Fibroblast of lung (primary cell): ENCODE measurements around the gene RBM20. TPM values are rescaled to one million over a fixed set of nuclear protein-coding genes. Genes with fewer than 3 reads are reported as not detected.

ENCODE experiments used
- DNase-seq, 2 donors: peaks; one replicate each; pipeline versions ENCODE4 v3.0.0 to v3.0.0-alpha.2; 2010; ENCODE audit warnings: low read depth in 2 of 2
- H2AFZ ChIP-seq: 2 replicates; pipeline ENCODE4 v1.5.1; 2012; ENCODE audit warnings: low read length, control low read depth, inconsistent platforms
- H3K27ac ChIP-seq: 2 replicates; pipeline ENCODE4 v1.5.1; 2011; ENCODE audit warnings: low read length, control low read depth; ENCODE audit not compliant: insufficient read depth
- H3K27me3 ChIP-seq: 2 replicates; pipeline ENCODE4 v1.5.1; 2011; ENCODE audit warnings: mild to moderate bottlenecking, low read length; ENCODE audit not compliant: control insufficient read depth, insufficient read depth
- H3K36me3 ChIP-seq: 2 replicates; pipeline ENCODE4 v1.5.1; 2011; ENCODE audit warnings: low read length; ENCODE audit not compliant: control insufficient read depth, insufficient read depth
- H3K4me1 ChIP-seq: 2 replicates; pipeline ENCODE4 v1.5.1; 2011; ENCODE audit warnings: low read length; ENCODE audit not compliant: control insufficient read depth, insufficient read depth; ENCODE audit errors: extremely low read depth
- H3K4me2 ChIP-seq: 2 replicates; pipeline ENCODE4 v1.5.1; 2011; ENCODE audit warnings: low read length, control low read depth; ENCODE audit not compliant: insufficient read depth; ENCODE audit errors: extremely low read depth
- H3K4me3 ChIP-seq, 4 experiments: fragments of 200-600 bp in 1 of 4; sonication (generic) in 1 of 4; replicated peaks in 1 of 4; 2 replicates each; pipeline ENCODE4 v1.5.1; 2011 to 2016; ENCODE audit warnings: low read length in 4 of 4, low read depth in 3 of 4, mild to moderate bottlenecking in 3 of 4, control low read depth in 2 of 4, inconsistent platforms in 1 of 4, mixed read lengths in 1 of 4; ENCODE audit not compliant: insufficient read depth in 1 of 4; ENCODE audit errors: control extremely low read depth in 1 of 4
- H3K79me2 ChIP-seq: 2 replicates; pipeline ENCODE4 v1.5.1; 2012; ENCODE audit warnings: mild to moderate bottlenecking, low read length, inconsistent platforms; ENCODE audit not compliant: control insufficient read depth, insufficient read depth
- H3K9ac ChIP-seq: 2 replicates; pipeline ENCODE4 v1.5.1; 2011; ENCODE audit warnings: mild to moderate bottlenecking, low read length, control low read depth; ENCODE audit not compliant: insufficient read depth
- H3K9me3 ChIP-seq: 2 replicates; pipeline ENCODE4 v1.5.1; 2012; ENCODE audit warnings: low read depth, low read length; ENCODE audit not compliant: control insufficient read depth, insufficient read depth
- H4K20me1 ChIP-seq: 2 replicates; pipeline ENCODE4 v1.5.1; 2011; ENCODE audit warnings: low read length; ENCODE audit not compliant: control insufficient read depth, insufficient read depth; ENCODE audit errors: extremely low read depth
- CTCF ChIP-seq, 2 donors: IDR thresholded peaks in 1 of 2; conservative IDR thresholded peaks in 1 of 2; 1 replicate in 1 of 2; 2 replicates in 1 of 2; pipeline ENCODE4 v1.5.1; 2011 to 2012; ENCODE audit warnings: low read length in 2 of 2, control low read depth in 1 of 2, inconsistent platforms in 1 of 2, low read depth in 1 of 2, mild to moderate bottlenecking in 1 of 2
- EZH2 ChIP-seq: IDR thresholded peaks from 2 replicates; pipeline ENCODE4 v1.5.1; 2012; ENCODE audit warnings: low read length, control low read depth, mild to moderate bottlenecking; ENCODE audit errors: missing control alignments
- polyA plus RNA-seq, 2 donors: library from polyadenylated mRNA; depleted of rRNA in 1 of 2; stranded (reverse) in 1 of 2; unstranded in 1 of 2; fragments of >200 nt; gene quantifications; 2 replicates each; pipeline ENCODE4 v1.2.1, GENCODE V29; 2011 to 2012; ENCODE audit warnings: missing spikeins in 1 of 2
- total RNA-seq: library from RNA; depleted of rRNA; stranded (reverse); fragments of >200 nt; gene quantifications from 2 replicates; pipeline ENCODE4 v1.2.1, GENCODE V29; 2014

RBM20 gene
- total and polyA plus RNA-seq, 2 donors (not counting 1 experiment from before 2014, with no cell fraction given), result under 0.01 to 0.05 TPM

- no peak for DNase-seq
- TF ChIP-seq CTCF (conservative IDR thresholded peaks at IDR 0.05 in 1 of 2, IDR thresholded peaks at IDR 0.05 in 1 of 2; ENCODE audit: low read depth in 1 of 2, low read length in 2 of 2), result no peak
- TF ChIP-seq EZH2, result no peak
- no peak overlapping the region for H3K27ac ChIP-seq
- no peaks in the 10 kb centered on the region for H3K9me3 ChIP-seq
- no peak overlapping the region for H2AFZ ChIP-seq
- H4K20me1 ChIP-seq, result no peaks in the 10 kb centered on the region
- H3K79me2 ChIP-seq, result no peaks in the 10 kb centered on the region
- no peak overlapping the region for H3K9ac ChIP-seq
- no peak overlapping the region for H3K4me2 ChIP-seq
- H3K36me3 ChIP-seq, result no peaks in the 10 kb centered on the region
- no peaks in the 10 kb centered on the region for H3K4me1 ChIP-seq
- peaks cover 2% of the 10 kb centered on the region for H3K27me3 ChIP-seq
- H3K4me3 ChIP-seq, result no peak overlapping the region
These were observed 11.2 kb downstream of the RBM20 start for GRCh38 chr10:110655320-110655719.

- H3K4me1 ChIP-seq, result no peaks in the 10 kb centered on the region
- TF ChIP-seq CTCF (conservative IDR thresholded peaks at IDR 0.05 in 1 of 2, IDR thresholded peaks at IDR 0.05 in 1 of 2; ENCODE audit: low read depth in 1 of 2, low read length in 2 of 2) (no peak), EZH2 (no peak)
- no peaks in the 10 kb centered on the region for H3K9me3 ChIP-seq
- H3K4me2 ChIP-seq, result no peak overlapping the region
- no peak overlapping the region for H3K27ac ChIP-seq
- H4K20me1 ChIP-seq, result no peaks in the 10 kb centered on the region
- H3K9ac ChIP-seq, result no peak overlapping the region
- H3K4me3 ChIP-seq, result no peak overlapping the region
- no peak overlapping the region for H2AFZ ChIP-seq
- no peak for DNase-seq
- no peaks in the 10 kb centered on the region for H3K79me2 ChIP-seq
- H3K36me3 ChIP-seq, result no peaks in the 10 kb centered on the region
- peaks cover 2% of the 10 kb centered on the region for H3K27me3 ChIP-seq
These were observed 12.5 kb downstream of the RBM20 start for GRCh38 chr10:110656612-110657011.

- no peak for DNase-seq
These were observed 14.0 kb downstream of the RBM20 start for GRCh38 chr10:110657973-110658691.

More at GRCh38 chr10:110657973-110658691, 14.0 kb downstream of the RBM20 start:
- Histone ChIP-seq H3K79me2 (no peaks in the 10 kb centered on the region), H3K4me3 (no peak overlapping the region), H3K4me2 (no peak overlapping the region), H3K9me3 (no peaks in the 10 kb centered on the region), H3K4me1 (no peaks in the 10 kb centered on the region), H3K27me3 (peaks cover 2% of the 10 kb centered on the region), H3K27ac (no peak overlapping the region), H3K9ac (no peak overlapping the region), H4K20me1 (no peaks in the 10 kb centered on the region), H3K36me3 (no peaks in the 10 kb centered on the region), H2AFZ (no peak overlapping the region)
- TF ChIP-seq CTCF (conservative IDR thresholded peaks at IDR 0.05 in 1 of 2, IDR thresholded peaks at IDR 0.05 in 1 of 2; ENCODE audit: low read depth in 1 of 2, low read length in 2 of 2), result no peak
- no peak for TF ChIP-seq EZH2
